Measurements from ENCODE around the gene ZXDA. TPM values are rescaled to one million over a fixed set of nuclear protein-coding genes. Genes with fewer than 3 reads are reported as not detected.
A peak's percentile ranks its signal among the peaks of the same experiment; 100 is the strongest.
"Not testable (repeated sequence)": the region's sequence is repeated elsewhere in the genome, so short reads cannot be mapped to it uniquely, and the experiment has no call there.

Gene ZXDA, protein sequence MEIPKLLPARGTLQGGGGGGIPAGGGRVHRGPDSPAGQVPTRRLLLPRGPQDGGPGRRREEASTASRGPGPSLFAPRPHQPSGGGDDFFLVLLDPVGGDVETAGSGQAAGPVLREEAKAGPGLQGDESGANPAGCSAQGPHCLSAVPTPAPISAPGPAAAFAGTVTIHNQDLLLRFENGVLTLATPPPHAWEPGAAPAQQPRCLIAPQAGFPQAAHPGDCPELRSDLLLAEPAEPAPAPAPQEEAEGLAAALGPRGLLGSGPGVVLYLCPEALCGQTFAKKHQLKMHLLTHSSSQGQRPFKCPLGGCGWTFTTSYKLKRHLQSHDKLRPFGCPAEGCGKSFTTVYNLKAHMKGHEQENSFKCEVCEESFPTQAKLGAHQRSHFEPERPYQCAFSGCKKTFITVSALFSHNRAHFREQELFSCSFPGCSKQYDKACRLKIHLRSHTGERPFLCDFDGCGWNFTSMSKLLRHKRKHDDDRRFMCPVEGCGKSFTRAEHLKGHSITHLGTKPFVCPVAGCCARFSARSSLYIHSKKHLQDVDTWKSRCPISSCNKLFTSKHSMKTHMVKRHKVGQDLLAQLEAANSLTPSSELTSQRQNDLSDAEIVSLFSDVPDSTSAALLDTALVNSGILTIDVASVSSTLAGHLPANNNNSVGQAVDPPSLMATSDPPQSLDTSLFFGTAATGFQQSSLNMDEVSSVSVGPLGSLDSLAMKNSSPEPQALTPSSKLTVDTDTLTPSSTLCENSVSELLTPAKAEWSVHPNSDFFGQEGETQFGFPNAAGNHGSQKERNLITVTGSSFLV
- total RNA-seq: 5.0 and 5.4 TPM in 2 replicates
- 2.4 and 2.6 TPM in 2 replicates for polyA plus RNA-seq
- polyA plus RNA-seq (2011; cell fraction: cytosol; rRNA removed): 2.1 and 2.6 TPM in 2 replicates
- polyA plus RNA-seq (2011; cell fraction: nucleus; rRNA removed): 3.3 and 3.6 TPM in 2 replicates
- polyA plus RNA-seq (2012): 2.5 and 2.8 TPM in 2 replicates
- polyA minus RNA-seq: 10.1 and 11.7 TPM in 2 replicates
- 9.4 TPM for polyA minus RNA-seq (2011; cell fraction: cytosol; rRNA and poly(A)+ RNA removed)
- polyA minus RNA-seq (2011; cell fraction: nucleus; rRNA and poly(A)+ RNA removed): 11.6 and 13.6 TPM in 2 replicates
- Bru-seq, nascent RNA: percentile 74 among the genes with signal in this experiment
- percentile 54 among the genes with signal in this experiment for BruChase-seq, experiment 1, labeled RNA remaining after a 6-hour chase
- BruChase-seq, experiment 2, labeled RNA remaining after a 2-hour chase: percentile 83 among the genes with signal in this experiment
- long read RNA-seq, full-length matches to known transcripts: 10 of 10 reads
- long read RNA-seq, partial matches to known transcripts: 0 of 10 reads
- long read RNA-seq, other reads (novel, unspliced or antisense): 0 of 10 reads

DNA sequence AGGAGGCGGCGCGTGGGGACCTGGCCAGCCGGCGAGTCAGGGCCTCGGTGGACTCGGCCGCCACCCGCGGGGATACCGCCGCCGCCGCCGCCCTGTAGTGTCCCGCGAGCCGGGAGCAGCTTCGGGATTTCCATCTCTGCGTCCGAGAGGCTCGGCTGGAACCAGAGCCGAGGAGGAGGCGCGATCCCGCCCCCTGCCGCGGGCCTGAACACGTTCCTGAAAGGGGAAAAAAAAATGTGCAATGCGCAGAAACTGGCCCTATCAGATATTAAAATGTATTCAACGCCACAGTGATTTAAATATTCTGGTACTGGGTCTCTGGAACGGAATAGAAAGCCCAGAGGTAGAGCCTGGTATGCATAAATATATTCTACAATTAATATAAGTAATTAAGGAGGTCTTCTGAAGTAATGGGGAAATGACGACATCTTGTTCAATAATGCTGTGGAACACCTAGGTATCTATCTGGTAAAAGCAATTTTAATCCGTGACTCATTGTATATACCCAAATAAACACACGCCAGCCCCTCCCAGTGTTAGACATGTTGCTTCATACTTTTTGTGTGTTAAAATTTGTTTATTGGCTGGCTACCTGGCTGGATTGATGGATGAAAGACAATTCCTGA, at the start of gene ZXDA:
Gene ZXDA, minus strand, starts transcription at position 172 of the 626 bp plus-strand sequence. Its CDS starts 38 bp downstream, at position 134.
- H4K20me1 ChIP-seq (replicated peaks; ENCODE audit: control insufficient read depth, extremely low read depth, insufficient read depth, low read length); dilution Hi-C loops (cut with MboI; ENCODE audit: extremely low pct_ligation_motif_present, low sequenced_read_pairs); H3K27me3 ChIP-seq (ENCODE audit: control insufficient read depth in 2 of 2, insufficient read depth in 2 of 2, low read length in 2 of 2); POLR2A ChIA-PET; H3K79me2 ChIP-seq (ENCODE audit: control insufficient read depth, insufficient read depth, low read length); H3K36me3 ChIP-seq (ENCODE audit: control insufficient read depth in 2 of 2, extremely low read depth in 1 of 2, insufficient read depth in 2 of 2, low read length in 2 of 2); H3K9me1 ChIP-seq (replicated peaks; ENCODE audit: control insufficient read depth, extremely low read depth, insufficient read depth, low read length); intact Hi-C loops (cut with micrococcal nuclease); H3K9me3 ChIP-seq (replicated peaks; ENCODE audit: control insufficient read depth, insufficient read depth, low read length); CTCF ChIA-PET: not testable (repeated sequence)
- Histone ChIP-seq H3K4me2 (ENCODE audit: insufficient read depth, low read length) (peak within 1 kb of the TSS; percentile 85), H3K4me3 (replicated peaks in 1 of 3; ENCODE audit: insufficient read depth in 1 of 3, low read depth in 1 of 3, low read length in 3 of 3) (peak within 1 kb of the TSS; percentile 14 to 44 (median 21)), H3K9ac (replicated peaks; ENCODE audit: extremely low read depth, insufficient read depth, low read length) (peak within 1 kb of the TSS; percentile 73), H3K4me1 (ENCODE audit: control insufficient read depth, extremely low read depth, insufficient read depth, low read length) (peaks cover 20% of the 10 kb centered on the region), H2AFZ (ENCODE audit: low read depth, low read length) (peak within 1 kb of the TSS; percentile 20), H3K27ac (ENCODE audit: insufficient read depth, low read depth, low read length) (peak within 1 kb of the TSS; percentile 55)
- DNase-seq (ENCODE audit: low read depth, low spot score) (peak; percentile 31), FAIRE-seq (peak; percentile 98)
- TSS peak; percentile 58 for BruUV-seq (replicated peaks)

DNA sequence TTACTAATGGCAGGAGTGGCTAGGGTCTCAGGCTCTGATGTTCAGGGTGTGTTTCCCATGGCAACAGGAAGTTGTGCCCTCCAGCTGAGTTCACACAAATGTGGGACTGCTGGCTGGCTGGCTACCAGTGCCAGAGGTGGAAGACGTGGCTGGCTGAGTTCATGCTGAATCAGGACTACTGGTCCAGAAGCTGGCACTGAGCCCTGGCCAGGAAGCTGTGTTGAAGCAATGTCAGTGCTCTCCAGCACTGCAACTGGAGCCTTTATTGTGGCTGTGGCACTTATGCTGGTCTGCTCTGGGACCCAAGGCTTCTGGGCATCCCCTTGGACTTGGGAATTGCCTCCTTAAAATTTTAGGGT, 42.0 kb upstream of the ZXDA start:
- no peak for DNase-seq (ENCODE audit: low read depth, low spot score)
- Histone ChIP-seq H3K79me2 (ENCODE audit: control insufficient read depth, insufficient read depth, low read length) (no peaks in the 10 kb centered on the region), H2AFZ (ENCODE audit: low read depth, low read length) (no peak overlapping the region), H4K20me1 (replicated peaks; ENCODE audit: control insufficient read depth, extremely low read depth, insufficient read depth, low read length) (no peaks in the 10 kb centered on the region), H3K27ac (ENCODE audit: insufficient read depth, low read depth, low read length) (no peak overlapping the region), H3K36me3 (ENCODE audit: control insufficient read depth in 2 of 2, extremely low read depth in 1 of 2, insufficient read depth in 2 of 2, low read length in 2 of 2) (no peaks in the 10 kb centered on the region), H3K4me3 (replicated peaks in 1 of 3; ENCODE audit: insufficient read depth in 1 of 3, low read depth in 1 of 3, low read length in 3 of 3) (no peak overlapping the region), H3K9me3 (replicated peaks; ENCODE audit: control insufficient read depth, insufficient read depth, low read length) (no peaks in the 10 kb centered on the region), H3K9ac (replicated peaks; ENCODE audit: extremely low read depth, insufficient read depth, low read length) (no peak overlapping the region), H3K4me2 (ENCODE audit: insufficient read depth, low read length) (no peak overlapping the region), H3K9me1 (replicated peaks; ENCODE audit: control insufficient read depth, extremely low read depth, insufficient read depth, low read length) (no peaks in the 10 kb centered on the region), H3K4me1 (ENCODE audit: control insufficient read depth, extremely low read depth, insufficient read depth, low read length) (no peaks in the 10 kb centered on the region), H3K27me3 (ENCODE audit: control insufficient read depth in 2 of 2, insufficient read depth in 2 of 2, low read length in 2 of 2) (no peaks in the 10 kb centered on the region)
- TF ChIP-seq MYC (IDR thresholded peaks at IDR 0.05; ENCODE audit: low read depth, low read length): no peak
- TF ChIP-seq GATA2 (IDR thresholded peaks at IDR 0.05; ENCODE audit: insufficient read depth, insufficient read length, low read depth, low read length): no peak
- no peak for FAIRE-seq
- BruUV-seq (replicated peaks): no TSS peak
- ChIA-PET CTCF (no interaction called here), POLR2A (no interaction called here)
- dilution Hi-C loops (cut with MboI; ENCODE audit: extremely low pct_ligation_motif_present, low sequenced_read_pairs): no loop called here
- intact Hi-C loops (cut with micrococcal nuclease): no loop called here

Data from endothelial cell of umbilical vein (primary cell).